GDM1 (cell line): ENCODE results near the gene CCDC169.

Experiments used
- DNase-seq: peaks from one replicate; lab custom pipeline; 2025; lab: John Stamatoyannopoulos, UW

CCDC169 gene

GRCh38 chr13:36242761-36243160 is 54.9 kb downstream of the CCDC169 start:
- DNase-seq = no peak

DNA sequence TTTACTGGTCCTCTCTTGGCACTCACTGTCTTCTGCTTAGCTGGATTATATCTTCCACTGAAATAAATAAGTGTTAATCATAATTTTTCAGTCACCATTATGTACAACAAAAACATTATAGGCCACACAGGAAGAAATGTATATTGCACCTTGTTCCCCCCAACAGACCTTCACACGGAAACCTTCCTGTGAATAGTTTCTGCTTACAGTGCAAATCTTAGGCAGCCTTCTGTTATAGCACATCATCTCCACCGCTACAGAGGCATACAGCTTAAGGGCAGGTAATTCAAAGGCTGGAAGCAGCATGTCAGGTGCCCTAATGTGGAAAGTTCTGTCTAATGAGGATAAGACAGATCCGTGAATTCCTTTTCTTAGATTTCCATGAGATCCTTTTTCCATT is 66.4 kb downstream of the CCDC169 start:
- no peak for DNase-seq

- DNase-seq = no peak
Measured at GRCh38 chr13:36224730-36225129, 72.9 kb downstream of the CCDC169 start.

- DNase-seq = no peak
Measured at GRCh38 chr13:36219883-36220282, 77.7 kb downstream of the CCDC169 start.

DNA sequence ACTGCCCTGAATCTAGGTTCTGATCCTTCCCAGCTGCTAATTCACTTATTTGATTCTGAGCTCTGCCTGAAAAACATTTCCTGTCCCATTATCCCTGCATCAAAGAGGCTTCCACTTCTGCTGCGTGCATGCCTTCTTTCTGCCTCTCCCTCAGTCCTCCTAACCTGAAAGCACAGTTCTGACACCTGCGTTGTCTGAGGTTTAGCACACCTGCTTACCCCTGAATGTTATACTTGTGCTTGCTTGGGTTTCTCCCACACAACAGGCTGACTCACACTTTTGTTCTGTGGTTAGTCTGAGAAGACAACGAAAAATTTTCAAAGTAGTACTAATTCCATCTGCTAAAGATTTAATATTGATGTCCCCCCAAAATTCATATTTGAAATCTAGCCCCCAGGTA is 80.2 kb downstream of the CCDC169 start:
- DNase-seq = no peak

- no peak for DNase-seq
Measured at GRCh38 chr13:36214163-36214921, 83.3 kb downstream of the CCDC169 start, which contains the start of gene SOHLH2. TSS of gene SOHLH2 (minus strand) at chr13:36214556. CDS start at chr13:36214526, 30 bp downstream.

DNA sequence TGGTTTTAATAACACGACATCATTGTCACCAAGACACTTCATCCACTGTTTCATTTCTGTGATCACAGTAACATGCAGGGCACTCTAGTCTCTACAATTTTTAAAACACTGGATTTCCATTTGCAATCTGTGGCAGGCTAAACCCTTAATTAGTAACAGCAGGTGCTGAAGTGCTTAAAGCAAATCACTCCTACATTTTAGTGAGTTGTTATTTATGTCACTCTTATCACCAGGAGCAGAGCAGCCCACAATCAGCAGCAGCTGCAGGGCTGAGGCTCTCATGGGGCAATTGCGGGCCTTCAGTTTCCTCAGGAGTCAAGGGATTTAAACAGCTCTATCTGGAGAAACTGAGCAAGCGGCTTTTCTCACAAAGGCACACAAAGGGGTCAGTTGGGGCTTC is 84.8 kb downstream of the CCDC169 start:
- DNase-seq = no peak

GRCh38 chr13:36211567-36211966 is 86.0 kb downstream of the CCDC169 start:
- no peak for DNase-seq

DNA sequence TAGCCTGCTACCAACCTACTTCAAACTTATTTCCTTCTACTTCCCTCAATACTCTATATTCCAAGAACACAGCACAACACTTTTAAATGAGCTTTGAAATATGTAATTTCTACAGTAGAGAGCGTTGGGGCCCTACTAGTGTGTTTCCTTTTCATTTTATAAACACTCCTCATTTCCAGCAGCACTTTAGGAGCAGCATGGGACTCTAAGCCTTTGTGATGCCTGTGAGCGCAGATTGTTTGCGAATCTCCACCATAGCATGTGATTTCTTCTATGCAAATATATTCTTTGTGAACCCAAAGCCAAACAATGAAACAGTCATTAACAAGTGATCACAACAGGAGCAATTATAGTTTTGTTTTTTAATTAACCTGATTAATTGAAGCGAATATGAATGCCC is 86.9 kb downstream of the CCDC169 start:
- DNase-seq = no peak

DNA sequence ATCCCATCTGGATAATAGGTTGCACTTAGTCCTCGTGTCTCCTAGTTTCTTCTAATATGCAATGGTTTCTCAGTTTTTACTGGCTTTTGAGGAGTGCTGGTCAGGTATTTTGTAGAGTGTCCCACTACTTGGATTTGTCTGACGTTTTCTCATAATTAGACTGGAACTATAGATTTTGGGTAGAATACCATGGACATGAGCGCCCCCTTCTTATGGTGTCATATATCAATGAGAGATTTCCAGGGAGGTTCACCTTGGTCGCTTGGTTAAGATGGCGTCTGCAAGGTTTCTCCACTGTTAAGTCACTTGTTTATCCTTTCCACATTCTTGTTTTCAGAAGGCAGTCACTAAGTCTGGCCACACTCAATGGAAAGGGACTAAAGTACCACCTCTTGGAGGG is 89.9 kb downstream of the CCDC169 start:
- DNase-seq = no peak

DNA sequence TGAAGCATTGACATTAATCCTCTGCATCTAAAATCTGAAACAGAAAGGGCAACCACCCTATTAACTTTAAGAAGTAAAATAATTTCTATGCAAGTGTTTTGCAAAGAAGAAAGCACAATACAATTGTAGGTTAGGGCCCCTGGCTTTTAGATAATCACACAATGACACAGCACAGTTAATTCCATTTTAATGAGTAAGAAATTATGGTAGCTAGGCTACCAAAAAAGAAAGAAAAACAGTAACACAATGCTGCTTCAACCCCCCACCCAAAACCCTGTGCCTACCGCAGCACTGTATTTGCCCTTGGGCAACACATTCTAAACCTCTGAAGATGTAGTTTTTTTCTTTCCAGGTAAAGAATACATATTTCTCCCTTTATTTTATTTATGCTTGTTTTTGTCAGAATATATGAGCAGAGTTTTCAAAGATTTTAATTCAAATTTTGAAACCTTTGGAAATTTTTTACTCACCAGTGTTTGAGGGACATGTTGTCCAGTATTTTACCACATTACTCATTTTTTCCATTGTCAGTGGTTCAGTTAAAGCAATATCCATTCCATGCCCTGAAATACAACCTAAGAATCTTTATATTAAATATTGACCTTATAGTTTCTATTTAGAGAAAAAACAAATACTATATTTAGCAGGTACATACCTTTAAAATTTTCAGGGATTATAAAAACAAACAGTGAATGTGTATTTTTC is 104.3 kb downstream of the CCDC169 start:
- no peak for DNase-seq

DNA sequence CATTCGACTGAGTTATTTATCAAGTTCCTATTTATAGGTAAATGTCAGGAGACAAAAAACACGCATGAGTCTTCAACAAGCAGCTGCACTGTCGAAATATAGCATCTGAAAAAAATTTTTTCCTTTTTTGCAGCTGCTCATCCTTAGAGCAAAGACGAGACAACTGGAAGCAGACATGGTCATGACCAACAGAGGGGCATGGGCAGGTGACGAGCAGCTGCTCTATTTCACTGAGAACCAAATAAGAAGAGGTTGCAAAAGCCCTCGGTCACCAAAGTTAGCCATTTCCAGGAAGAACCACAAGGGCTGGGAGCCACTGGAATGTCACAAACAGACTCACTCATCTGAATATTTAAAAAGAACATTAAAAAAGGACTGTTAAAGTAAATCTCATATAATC is 105.4 kb downstream of the CCDC169 start:
- no peak for DNase-seq

DNA sequence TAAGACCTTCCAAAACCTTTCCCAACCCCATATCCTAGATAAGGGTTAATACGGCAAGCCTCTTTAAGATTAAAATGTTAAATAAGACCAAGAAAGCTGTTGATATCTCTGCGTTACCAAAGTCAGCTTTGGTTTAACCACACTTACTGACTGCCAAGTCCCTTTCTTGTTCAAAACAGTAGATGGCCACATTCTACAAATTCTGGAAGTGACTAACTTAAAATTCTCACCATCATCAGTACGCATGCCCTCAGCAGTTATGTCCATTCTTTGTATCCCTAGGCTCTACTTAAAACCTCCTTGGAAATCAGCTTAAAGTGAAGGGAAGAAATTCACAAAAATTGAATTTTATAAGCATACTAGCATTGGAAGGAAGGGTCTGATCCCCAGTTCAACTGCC is 106.8 kb downstream of the CCDC169 start:
- no peak for DNase-seq

DNA sequence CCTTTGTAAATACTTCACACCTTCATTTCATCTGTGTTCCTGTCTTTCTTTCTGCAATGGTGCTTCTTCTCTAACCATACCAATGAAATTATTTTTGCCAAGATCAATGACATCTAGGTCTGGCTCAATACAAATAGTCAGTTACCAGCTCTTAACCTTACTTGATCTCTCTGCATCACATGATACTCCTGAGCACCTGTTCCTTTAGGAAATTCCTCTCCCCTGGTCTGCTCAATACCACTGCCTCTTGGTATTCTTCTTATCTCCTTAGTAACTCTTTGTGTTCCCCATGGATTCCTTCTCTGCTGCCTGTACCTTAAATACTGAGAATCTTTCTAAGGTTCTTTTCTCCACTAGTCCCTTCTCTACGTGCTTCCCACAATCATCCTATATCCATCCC is 109.2 kb downstream of the CCDC169 start:
- no peak for DNase-seq

DNA sequence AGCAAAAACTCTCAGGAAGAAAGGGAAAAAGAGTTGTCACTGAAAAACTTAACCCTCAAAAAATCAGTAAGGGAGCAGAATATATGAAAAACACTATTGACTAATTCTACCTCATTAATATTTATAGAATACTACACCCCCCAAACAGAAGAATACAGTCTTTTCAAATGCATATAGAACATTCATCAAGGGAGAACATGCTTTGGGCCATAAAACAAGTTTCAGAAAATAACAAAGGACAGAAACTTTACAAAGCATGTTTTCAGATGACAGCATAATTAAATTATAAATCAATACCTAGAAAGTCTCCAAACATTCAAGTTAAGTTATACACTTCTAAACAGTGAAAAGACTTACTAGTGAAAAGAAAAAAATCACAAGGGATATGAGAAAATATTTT is 113.7 kb downstream of the CCDC169 start:
- no peak for DNase-seq
